SIG-M5 treated with dmso at 0.1 percent for 504 hours (cell line): ENCODE data around the gene AGAP4.
"Not testable (repeated sequence)": the region's sequence is repeated elsewhere in the genome, so short reads cannot be mapped to it uniquely, and the experiment has no call there.

ENCODE experiments used
- DNase-seq: peaks from one replicate; lab custom pipeline; 2025; ENCODE audit not compliant: unreplicated experiment; lab: John Stamatoyannopoulos, UW

Gene AGAP4

DNA sequence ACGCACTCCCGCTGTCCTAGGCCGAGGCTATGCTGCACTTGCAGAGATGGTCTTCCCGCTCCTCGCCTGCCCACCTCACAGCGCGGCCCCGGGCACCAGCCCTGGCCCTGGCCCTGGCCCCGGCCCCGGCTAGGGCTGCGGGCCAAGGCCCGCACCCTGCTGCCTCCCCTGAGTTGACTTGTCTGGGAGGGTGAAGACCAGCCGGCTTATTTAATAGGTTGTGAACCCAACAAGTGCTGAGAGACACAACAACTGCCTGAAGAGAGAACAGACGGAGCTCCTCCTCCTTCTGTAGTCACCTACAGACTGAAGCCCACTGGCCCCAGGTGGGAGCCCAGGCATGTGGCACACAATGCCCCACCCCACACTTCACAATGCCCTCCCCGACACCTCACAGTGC lies at the start of gene AGAP4:
Gene AGAP4, minus strand, starts transcription at position 101 of the 400 bp plus-strand sequence. CDS start 153 bp downstream, outside the sequence.
- DNase-seq, result not testable (repeated sequence)

GRCh38 chr10:45890721-45891120 lies 43.4 kb upstream of the AGAP4 start:
- not testable (repeated sequence) for DNase-seq

GRCh38 chr10:45889539-45890230 lies 42.4 kb upstream of the AGAP4 start:
- DNase-seq, result not testable (repeated sequence)

DNA sequence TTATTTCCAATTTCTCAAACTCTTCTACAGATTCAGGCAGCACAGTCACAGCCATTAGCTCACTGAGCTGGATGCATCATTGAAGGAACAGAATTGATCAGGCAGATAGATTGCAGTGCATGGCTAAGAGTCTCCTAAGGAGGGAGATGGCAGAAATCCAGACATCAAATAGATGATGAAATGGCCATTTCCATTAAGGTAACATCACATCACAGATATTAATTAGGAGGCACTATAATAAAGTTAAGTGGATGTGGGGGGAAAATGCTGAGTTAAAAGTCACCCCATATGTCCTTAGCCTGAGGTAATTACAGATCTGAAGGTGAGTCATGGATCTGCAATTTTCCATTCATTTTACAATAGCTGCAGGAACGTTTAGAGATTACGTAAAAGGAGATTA lies 35.6 kb upstream of the AGAP4 start:
- not testable (repeated sequence) for DNase-seq

DNA sequence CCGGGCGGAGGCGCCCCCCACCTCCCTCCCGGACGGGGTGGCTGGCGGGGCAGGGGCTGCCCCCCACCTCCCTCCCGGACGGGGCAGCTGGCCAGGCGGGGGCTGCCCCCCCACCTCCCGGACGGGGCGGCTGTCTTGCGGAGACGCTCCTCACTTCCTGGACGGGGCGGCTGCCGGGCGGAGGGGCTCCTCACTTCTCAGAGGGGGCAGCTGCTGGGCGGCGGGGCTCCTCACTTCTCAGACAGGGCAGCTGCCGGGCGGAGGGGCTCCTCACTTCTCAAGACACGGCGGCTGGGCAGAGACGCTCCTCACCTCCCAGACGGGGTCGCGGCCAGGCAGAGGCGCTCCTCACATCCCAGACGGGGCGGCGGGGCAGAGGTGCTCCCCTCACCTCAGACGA lies 18.1 kb upstream of the AGAP4 start:
- not testable (repeated sequence) for DNase-seq

- DNase-seq, result not testable (repeated sequence)
These were observed 17.0 kb upstream of the AGAP4 start for GRCh38 chr10:45864264-45864663.

- not testable (repeated sequence) for DNase-seq
These were observed 16.3 kb upstream of the AGAP4 start for GRCh38 chr10:45863632-45864031.

DNA sequence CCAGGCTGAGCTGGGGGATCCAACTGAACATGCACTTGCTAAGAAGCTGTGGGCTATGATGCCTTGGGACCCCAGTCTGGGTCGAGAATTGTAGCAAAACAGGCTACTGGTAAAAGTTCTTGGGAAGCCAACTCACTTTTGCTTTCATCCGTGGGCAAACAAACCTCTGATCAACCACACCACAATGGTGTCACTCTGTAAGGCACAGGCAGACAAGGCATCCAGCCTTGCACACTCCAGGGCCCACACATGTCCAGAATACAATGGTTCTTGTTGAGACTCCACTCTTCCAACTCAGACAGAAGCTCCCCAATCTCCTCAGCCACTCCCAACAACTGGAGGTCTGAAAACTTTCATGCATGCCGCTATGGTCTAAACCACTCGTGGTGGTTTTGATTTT lies 10.6 kb upstream of the AGAP4 start:
- not testable (repeated sequence) for DNase-seq

- not testable (repeated sequence) for DNase-seq
These were observed 1.2 kb upstream of the AGAP4 start for GRCh38 chr10:45848467-45848866.

GRCh38 chr10:45822918-45823317 lies 24.4 kb downstream of the AGAP4 start:
- not testable (repeated sequence) for DNase-seq

DNA sequence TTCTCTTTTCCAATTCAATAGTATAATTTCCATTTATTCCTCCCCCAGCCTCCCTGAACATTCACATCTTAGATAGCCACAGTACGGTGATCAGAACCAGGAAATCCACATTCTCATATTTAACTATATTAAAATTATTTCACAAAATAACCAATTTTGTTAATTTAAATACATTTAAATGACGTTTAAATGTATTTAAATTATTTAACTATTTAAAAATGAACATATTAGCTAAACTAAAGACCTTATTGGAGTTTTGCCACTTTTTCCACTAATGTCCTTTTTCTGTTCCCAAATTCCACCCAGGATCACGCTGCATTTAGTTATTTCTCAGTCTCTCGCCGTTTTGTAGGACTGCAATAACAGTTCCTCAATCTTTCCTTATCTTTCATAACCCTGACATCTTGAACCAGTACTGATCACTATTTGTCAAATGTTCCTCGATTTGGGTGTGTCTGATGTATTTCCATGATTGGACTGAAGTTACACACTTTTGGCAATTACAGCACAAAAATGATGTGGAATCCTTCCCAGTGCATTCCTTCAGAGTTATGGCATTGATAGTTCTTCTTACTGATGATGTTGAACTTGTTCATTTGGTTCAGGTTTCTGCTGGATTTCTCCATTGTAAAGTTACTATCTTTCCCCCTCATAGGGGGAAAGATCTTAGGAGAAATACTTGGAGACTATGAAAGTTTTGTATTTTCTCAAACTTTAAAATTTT lies 27.0 kb downstream of the AGAP4 start:
- not testable (repeated sequence) for DNase-seq

GRCh38 chr10:45819552-45819951 lies 27.7 kb downstream of the AGAP4 start:
- DNase-seq, result no peak

- no peak for DNase-seq
These were observed 29.4 kb downstream of the AGAP4 start for GRCh38 chr10:45817912-45818311.

GRCh38 chr10:45817130-45817859 lies 30.0 kb downstream of the AGAP4 start:
- DNase-seq, result no peak

DNA sequence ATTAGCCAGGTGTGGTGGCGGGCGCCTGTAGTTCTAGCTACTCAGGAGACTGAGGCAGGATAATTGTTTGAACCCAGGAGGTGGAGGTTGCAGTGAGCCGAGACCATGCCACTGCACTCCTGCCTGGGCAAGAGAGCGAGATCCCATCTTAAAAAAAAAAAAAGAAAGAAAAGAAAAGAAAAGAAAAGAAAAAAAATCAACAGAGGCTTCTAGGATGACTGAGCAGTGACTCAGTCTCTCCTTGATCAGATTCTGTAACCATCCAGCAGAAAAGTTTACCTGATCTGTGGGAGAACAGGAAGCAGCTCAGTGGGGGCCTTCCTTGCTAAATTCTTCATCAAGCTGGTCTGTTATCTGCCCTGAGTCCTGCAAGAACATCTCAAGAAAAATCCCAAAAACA lies 33.2 kb downstream of the AGAP4 start:
- DNase-seq, result not testable (repeated sequence)

DNA sequence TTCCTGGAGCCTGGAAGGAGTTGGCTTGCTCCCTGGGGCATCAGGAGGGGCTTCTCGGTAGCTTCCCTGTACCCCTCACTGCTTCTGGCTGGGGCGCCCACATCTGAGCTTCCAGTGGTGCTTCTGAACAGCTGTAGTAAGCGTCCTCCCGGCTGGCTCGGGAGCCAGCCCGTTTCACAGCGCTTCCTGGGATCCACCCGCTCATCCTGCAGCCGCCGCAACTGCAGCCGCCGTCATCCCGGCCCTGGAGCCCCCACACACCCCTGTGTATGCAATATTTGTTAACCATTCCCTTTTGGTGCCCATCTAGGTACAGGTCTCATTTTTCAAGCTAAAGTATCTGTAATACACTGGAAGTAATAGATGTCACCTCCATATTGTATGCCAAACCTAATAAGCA lies 34.3 kb downstream of the AGAP4 start:
- DNase-seq, result not testable (repeated sequence)

GRCh38 chr10:45811075-45811474 lies 36.2 kb downstream of the AGAP4 start:
- no peak for DNase-seq

- DNase-seq, result no peak
These were observed 37.5 kb downstream of the AGAP4 start for GRCh38 chr10:45809837-45810236.

- not testable (repeated sequence) for DNase-seq
These were observed 42.3 kb downstream of the AGAP4 start for GRCh38 chr10:45804996-45805395.

GRCh38 chr10:45803060-45804010 lies 44.0 kb downstream of the AGAP4 start:
- not testable (repeated sequence) for DNase-seq
